HL-60/S4 treated with retinoic acid at 250 ng/mL for 4 days and 3 days (cell line): ENCODE results near the gene WDR91.
"Not testable (repeated sequence)": the region's sequence is repeated elsewhere in the genome, so short reads cannot be mapped to it uniquely, and the experiment has no call there.

ENCODE experiments used
- in situ Hi-C: fragments of 300-500 bp; cut with MboI; formaldehyde crosslinking; loops from 2 replicates; pipeline ENCODE4 v1.7.0; 2022; ENCODE audit warnings: low sequenced_read_pairs

The WDR91 gene

GRCh38 chr7:135181261-135181928 is 29.9 kb downstream of the WDR91 start:
- in situ Hi-C loops = no loop called here

GRCh38 chr7:135180122-135180521 is 31.2 kb downstream of the WDR91 start:
- in situ Hi-C loops = no loop called here

- in situ Hi-C loops = no loop called here
These were observed 31.9 kb downstream of the WDR91 start for GRCh38 chr7:135179321-135179925.

GRCh38 chr7:135178364-135178763 is 33.0 kb downstream of the WDR91 start:
- in situ Hi-C loops = no loop called here

GRCh38 chr7:135177028-135177696 is 34.2 kb downstream of the WDR91 start:
- in situ Hi-C loops = no loop called here

- in situ Hi-C loops = no loop called here
These were observed 35.4 kb downstream of the WDR91 start for GRCh38 chr7:135175931-135176330.

- in situ Hi-C loops = no loop called here
These were observed 36.4 kb downstream of the WDR91 start for GRCh38 chr7:135174941-135175340.

GRCh38 chr7:135173916-135174315 is 37.4 kb downstream of the WDR91 start:
- in situ Hi-C loops = not testable (repeated sequence)

GRCh38 chr7:135171581-135172291 is 39.6 kb downstream of the WDR91 start:
- in situ Hi-C loops = not testable (repeated sequence)

- in situ Hi-C loops = not testable (repeated sequence)
These were observed 40.3 kb downstream of the WDR91 start for GRCh38 chr7:135170998-135171481.

- in situ Hi-C loops = no loop called here
These were observed 40.9 kb downstream of the WDR91 start, which contains the start of gene CYREN for GRCh38 chr7:135170274-135170997. TSS of gene CYREN (minus strand) at chr7:135170707. CDS start at chr7:135168922, 1,785 bp downstream.

- in situ Hi-C loops = no loop called here
These were observed 41.4 kb downstream of the WDR91 start for GRCh38 chr7:135169964-135170273.

GRCh38 chr7:135169141-135169963 is 42.0 kb downstream of the WDR91 start:
- in situ Hi-C loops = no loop called here

GRCh38 chr7:135168489-135169140 is 42.7 kb downstream of the WDR91 start:
- in situ Hi-C loops = no loop called here

GRCh38 chr7:135168001-135168400 is 43.3 kb downstream of the WDR91 start:
- in situ Hi-C loops = no loop called here

- in situ Hi-C loops = no loop called here
These were observed 43.9 kb downstream of the WDR91 start for GRCh38 chr7:135167365-135167917.

GRCh38 chr7:135166338-135166990 is 44.9 kb downstream of the WDR91 start:
- in situ Hi-C loops = no loop called here

- in situ Hi-C loops = no loop called here
These were observed 45.5 kb downstream of the WDR91 start for GRCh38 chr7:135165862-135166261.
